Measurements from ENCODE around the gene GLTP.

GLTP gene

DNA sequence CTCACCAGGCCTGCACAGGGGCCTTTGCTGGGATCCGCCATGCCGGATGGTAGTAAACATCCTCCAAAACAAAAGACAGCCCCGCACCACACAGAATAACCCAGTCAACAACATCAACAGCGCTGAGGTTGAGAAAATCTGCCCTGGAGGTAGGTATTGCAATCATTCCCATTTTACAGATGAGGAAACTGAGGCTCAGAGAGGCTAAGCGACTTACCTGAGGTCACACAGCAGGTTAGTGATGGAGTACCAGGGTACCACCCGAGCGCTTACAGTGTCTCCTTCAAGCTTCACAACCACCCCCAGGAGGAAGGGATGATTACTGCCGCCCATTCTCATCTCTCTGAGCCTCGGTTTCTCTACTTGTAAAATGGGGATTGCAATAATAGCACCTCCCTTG is 62.1 kb downstream of the GLTP start:
- DNase-seq (ENCODE audit: low read depth): no peak
- H3K4me3 ChIP-seq (ENCODE audit: low read depth, low read length): no peak overlapping the region
- TF ChIP-seq MYC (IDR thresholded peaks at IDR 0.05; ENCODE audit: low read depth, low read length) (no peak), CTCF (IDR thresholded peaks at IDR 0.05; ENCODE audit: low read depth, low read length) (no peak), POLR2A (IDR thresholded peaks at IDR 0.05; ENCODE audit: extremely low read depth, insufficient read length) (no peak), MAX (IDR thresholded peaks at IDR 0.05; ENCODE audit: low read depth, low read length) (no peak)

- no peak overlapping the region for H3K4me3 ChIP-seq (ENCODE audit: low read depth, low read length)
- peak; percentile 47 for DNase-seq (ENCODE audit: low read depth)
- TF ChIP-seq CTCF (IDR thresholded peaks at IDR 0.05; ENCODE audit: low read depth, low read length): no peak
- no peak for TF ChIP-seq MAX (IDR thresholded peaks at IDR 0.05; ENCODE audit: low read depth, low read length)
- no peak for TF ChIP-seq MYC (IDR thresholded peaks at IDR 0.05; ENCODE audit: low read depth, low read length)
- TF ChIP-seq POLR2A (IDR thresholded peaks at IDR 0.05; ENCODE audit: extremely low read depth, insufficient read length): no peak
Measured at GRCh38 chr12:109817627-109818231, 62.6 kb downstream of the GLTP start.

DNA sequence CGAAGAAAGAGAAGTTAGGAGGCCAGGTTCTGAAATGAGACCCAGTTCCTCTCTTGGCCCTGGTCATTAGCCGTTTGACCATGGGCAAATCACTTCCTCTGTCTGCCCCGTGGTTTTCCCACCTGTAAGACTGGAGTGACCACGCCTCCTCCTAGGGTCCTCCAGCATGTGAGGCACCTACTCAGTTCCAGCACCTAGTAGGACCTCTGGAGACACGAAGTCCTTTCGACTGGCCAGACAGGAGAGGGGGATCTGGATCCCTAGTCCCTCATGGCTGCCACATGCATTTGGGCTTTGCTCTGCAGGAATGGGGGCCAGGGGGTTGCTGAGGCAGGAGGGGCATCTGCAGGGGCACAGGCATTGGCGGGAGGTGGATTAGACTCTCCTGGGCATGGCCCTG is 63.5 kb downstream of the GLTP start:
- no peak for TF ChIP-seq MYC (IDR thresholded peaks at IDR 0.05; ENCODE audit: low read depth, low read length)
- no peak for TF ChIP-seq CTCF (IDR thresholded peaks at IDR 0.05; ENCODE audit: low read depth, low read length)
- no peak for TF ChIP-seq POLR2A (IDR thresholded peaks at IDR 0.05; ENCODE audit: extremely low read depth, insufficient read length)
- no peak for TF ChIP-seq MAX (IDR thresholded peaks at IDR 0.05; ENCODE audit: low read depth, low read length)

GRCh38 chr12:109815757-109816617 is 64.4 kb downstream of the GLTP start:
- no peak overlapping the region for H3K4me3 ChIP-seq (ENCODE audit: low read depth, low read length)
- TF ChIP-seq MYC (IDR thresholded peaks at IDR 0.05; ENCODE audit: low read depth, low read length) (no peak), POLR2A (IDR thresholded peaks at IDR 0.05; ENCODE audit: extremely low read depth, insufficient read length) (no peak), MAX (IDR thresholded peaks at IDR 0.05; ENCODE audit: low read depth, low read length) (no peak), CTCF (IDR thresholded peaks at IDR 0.05; ENCODE audit: low read depth, low read length) (no peak)
- no peak for DNase-seq (ENCODE audit: low read depth)

More for the DNA sequence above, 63.5 kb downstream of the GLTP start:
- H3K4me3 ChIP-seq (ENCODE audit: low read depth, low read length): no peak overlapping the region
- DNase-seq (ENCODE audit: low read depth): no peak

DNA sequence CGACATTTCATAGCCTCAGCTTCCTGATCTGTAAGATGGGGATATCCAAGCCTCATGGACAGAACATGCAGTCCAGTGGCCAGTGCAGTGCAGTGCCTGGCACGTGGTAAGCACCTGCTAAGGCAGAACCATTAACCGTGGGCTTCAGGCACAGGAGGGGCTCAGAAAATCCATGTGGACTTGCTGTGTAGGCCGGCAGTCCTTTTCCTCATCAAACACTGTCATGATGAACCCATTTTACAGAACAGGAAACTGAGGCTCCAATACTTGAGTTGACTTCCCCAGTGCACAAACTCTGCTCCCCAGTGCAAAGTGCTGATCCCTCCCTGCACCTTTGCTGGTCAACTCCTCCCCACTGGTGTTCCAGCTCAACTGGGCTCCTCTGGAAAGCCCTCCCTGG is 65.1 kb downstream of the GLTP start:
- no peak overlapping the region for H3K4me3 ChIP-seq (ENCODE audit: low read depth, low read length)
- no peak for TF ChIP-seq POLR2A (IDR thresholded peaks at IDR 0.05; ENCODE audit: extremely low read depth, insufficient read length)
- no peak for TF ChIP-seq CTCF (IDR thresholded peaks at IDR 0.05; ENCODE audit: low read depth, low read length)
- TF ChIP-seq MYC (IDR thresholded peaks at IDR 0.05; ENCODE audit: low read depth, low read length): no peak
- no peak for DNase-seq (ENCODE audit: low read depth)

All from NB4 (cell line).